ELR (cell line): ENCODE results near the gene FRMD5.
"Not testable (repeated sequence)": the region's sequence is repeated elsewhere in the genome, so short reads cannot be mapped to it uniquely, and the experiment has no call there.

ENCODE experiments used
- DNase-seq: peaks from one replicate; pipeline ENCODE4 v3.0.0-alpha.2; 2015; ENCODE audit warnings: low read depth

The FRMD5 gene

GRCh38 chr15:44195151-44195740 is at the start of gene FRMD5:
Gene FRMD5, minus strand, starts transcription at chr15:44195271.
- peak; percentile 95 for DNase-seq

GRCh38 chr15:44243829-44244228 is 48.8 kb upstream of the FRMD5 start:
- peak; percentile 9 for DNase-seq

DNA sequence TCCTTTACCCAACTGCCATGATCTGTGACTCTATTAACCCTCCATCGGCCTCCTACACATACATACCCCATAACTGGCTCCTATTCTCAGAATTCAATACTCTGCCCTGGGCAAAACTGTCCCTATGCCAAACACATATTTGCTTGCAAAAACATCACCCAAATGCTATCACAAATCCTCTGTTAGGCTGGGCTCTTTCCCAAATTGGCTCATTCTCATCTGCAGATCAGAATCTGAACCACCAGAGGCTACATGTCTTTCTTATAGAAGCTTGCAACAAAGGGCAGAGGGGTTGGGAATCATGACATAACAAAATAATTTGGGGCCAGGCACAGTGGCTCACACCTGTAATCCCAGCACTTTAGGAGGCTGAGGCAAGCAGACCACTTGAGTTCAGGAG is 48.1 kb upstream of the FRMD5 start:
- DNase-seq, result no peak

DNA sequence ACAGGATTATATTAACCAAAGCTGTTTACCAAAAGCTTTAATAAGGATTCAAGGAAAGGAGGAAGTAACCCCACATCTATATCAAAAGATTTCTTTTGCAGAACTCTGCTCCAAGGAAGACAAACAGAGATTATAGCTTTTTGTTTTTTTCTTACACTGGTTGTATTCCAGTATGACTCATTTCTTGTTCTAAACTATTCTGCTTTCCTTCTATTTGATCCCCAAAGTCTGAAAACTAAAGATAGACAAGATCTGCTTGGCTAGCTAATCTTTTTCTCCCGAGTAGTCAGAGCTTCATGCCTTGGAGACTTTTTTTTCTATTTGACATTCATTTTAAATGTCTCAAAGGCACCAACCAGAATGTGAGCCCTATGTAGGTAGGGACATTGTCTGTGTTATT is 36.8 kb upstream of the FRMD5 start:
- DNase-seq, result no peak

GRCh38 chr15:44229301-44229700 is 34.2 kb upstream of the FRMD5 start:
- not testable (repeated sequence) for DNase-seq

GRCh38 chr15:44227584-44227983 is 32.5 kb upstream of the FRMD5 start:
- no peak for DNase-seq

- not testable (repeated sequence) for DNase-seq
These were observed 31.9 kb upstream of the FRMD5 start for GRCh38 chr15:44227001-44227400.

DNA sequence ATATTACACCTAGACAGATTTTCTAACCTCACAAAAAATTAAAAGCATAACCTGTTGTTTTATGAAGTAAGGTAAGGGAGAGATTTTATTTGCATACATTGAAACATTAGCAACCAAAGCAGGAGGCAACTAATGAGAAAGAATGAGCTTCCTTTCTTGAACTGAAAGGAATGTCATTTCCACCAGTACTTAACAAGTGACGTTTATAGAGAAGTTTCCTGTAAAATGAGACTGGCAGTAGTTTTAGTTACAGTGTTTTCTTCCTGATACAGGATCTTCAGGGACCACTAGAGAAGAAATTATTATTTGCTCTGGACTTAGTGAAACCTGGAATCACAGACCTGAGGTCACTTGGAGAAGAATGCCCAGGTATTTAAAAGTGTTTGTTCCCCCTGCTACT is 27.4 kb upstream of the FRMD5 start:
- DNase-seq, result no peak

DNA sequence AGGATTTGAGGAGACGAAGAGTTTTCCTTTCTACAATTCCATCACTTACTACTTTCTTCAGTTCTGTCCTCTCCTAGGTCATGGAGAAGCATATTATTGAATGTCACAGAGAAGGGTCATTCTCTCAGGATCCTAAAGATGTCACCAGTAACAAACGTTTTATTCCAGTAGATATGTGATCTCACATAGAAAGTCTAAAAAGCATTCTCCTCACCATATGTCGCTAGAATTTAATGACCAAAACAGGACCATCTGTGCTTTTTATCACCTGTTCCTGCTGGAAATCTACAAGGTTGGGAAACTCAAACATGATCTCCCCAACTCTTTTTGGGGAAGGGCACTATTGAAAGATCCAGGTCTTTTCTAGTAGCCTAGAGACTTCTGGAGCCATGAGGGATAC is 24.0 kb upstream of the FRMD5 start:
- no peak for DNase-seq

DNA sequence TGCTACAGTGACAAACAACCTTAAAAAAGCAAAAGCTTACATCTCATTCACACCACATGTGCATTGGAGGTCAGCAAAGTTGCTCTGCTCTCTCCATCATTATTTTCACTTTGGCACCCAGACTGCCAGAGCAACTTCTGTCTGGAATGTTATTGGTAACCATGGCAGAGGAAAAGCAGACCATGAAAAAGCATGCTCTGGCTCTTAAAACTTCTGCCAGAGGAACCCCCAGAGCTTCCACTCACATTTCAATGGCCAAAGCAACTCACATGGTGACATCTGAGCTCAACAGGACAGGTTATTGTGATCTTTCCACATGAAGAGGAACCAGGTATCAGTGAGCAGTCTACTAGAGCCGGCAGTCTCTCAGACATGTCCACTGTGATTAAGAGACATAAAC is 21.9 kb upstream of the FRMD5 start:
- no peak for DNase-seq

- peak; percentile 94 for DNase-seq
These were observed 20.5 kb upstream of the FRMD5 start for GRCh38 chr15:44215594-44215993.

- DNase-seq, result no peak
These were observed 13.9 kb upstream of the FRMD5 start for GRCh38 chr15:44208956-44209355.

- DNase-seq, result peak; percentile 89
These were observed 12.6 kb upstream of the FRMD5 start for GRCh38 chr15:44207643-44208042.

- peak; percentile 10 for DNase-seq
These were observed 4.3 kb upstream of the FRMD5 start for GRCh38 chr15:44199393-44199792.

DNA sequence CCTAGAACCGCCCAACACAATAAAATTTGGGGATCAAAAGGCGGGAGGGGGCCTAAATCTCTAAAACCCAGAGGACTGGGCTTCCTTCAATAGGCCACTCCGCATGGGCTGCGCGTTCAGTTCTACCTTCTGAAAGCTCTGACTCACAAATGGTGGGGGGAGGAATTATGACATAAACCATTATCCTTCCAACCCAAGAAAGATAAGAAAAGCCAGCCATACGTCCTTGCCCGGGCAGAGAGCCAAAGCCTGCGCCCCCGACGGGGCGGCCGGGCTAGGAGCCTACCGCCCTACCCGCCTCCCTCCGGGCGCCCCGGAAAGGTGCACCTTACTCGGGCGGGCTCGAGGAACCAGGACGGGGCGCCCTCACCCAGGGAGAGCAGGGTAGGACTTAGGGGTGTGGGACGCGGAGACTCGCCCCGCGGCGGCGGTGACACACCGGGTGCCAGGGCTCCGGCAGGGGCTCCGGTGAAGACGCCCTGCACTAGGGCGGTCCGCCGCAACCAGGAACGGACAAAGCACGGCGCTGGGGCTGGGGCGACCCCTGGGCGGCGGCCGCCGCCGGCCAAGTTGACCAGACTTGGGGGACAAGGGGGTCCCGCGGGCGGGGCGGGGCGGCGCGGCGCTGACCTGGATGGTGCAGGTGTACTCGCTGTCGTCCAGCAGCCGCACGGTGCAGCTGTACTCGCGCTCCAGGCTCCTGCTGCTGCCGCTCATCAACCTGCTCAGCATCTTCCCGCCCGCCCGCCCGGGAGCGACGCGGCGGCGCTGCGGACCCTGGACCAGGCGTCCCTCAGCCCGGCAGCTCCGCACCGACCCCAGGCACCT is 534 bp downstream of the FRMD5 start:
- peak; percentile 74 for DNase-seq

DNA sequence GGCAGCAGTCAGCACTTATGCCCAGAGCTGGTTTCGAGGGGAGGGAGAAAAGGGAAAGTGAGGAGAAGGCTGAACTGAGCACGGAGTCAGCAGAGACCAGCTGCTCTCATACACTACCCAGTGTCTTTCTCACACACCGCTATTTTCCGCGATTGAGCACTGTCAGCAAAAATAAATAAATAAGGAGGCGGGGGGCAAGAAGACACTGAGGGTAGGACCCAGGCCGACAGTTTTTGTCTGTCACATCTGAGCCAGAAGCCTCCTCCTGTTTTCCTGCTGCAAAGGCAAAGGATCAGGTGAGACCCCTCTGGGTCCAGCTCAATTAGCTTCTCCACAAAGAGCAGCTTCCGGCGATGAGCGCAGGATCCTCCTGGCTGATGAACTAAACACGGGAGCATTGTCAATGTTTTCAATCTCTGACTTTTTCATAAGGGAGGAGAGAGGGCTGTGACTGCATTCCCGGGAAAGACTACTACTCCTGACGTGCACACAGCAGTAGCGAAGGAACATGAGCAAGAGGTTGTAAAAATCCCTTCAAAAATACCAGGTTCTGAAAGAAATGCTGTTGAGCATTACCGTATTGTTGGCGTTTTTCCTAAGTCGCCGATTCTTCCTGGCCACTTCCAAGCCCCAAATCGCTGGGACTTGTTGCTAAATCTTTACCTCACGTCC is 1.3 kb downstream of the FRMD5 start:
- peak; percentile 50 for DNase-seq

- no peak for DNase-seq
These were observed 6.3 kb downstream of the FRMD5 start for GRCh38 chr15:44188795-44189194.

DNA sequence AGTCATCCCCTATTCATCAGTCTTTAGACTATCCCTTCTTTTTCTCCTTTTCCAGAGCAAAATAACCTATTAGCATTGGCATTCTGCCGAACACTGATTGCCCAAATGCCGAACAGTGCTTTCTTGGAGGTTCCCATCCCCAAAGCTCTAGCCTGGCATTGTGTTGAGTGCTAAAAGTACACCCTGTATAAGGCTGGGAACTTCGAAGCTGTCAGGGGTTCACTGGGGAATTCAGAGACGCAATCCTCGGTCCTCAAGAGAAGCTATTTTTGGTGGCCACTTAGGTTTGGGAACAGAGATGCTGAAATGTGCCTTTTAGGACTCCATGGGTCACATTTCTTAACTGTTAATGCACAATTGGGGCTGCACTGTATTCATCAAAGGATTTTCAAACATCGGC is 8.4 kb downstream of the FRMD5 start:
- no peak for DNase-seq

DNA sequence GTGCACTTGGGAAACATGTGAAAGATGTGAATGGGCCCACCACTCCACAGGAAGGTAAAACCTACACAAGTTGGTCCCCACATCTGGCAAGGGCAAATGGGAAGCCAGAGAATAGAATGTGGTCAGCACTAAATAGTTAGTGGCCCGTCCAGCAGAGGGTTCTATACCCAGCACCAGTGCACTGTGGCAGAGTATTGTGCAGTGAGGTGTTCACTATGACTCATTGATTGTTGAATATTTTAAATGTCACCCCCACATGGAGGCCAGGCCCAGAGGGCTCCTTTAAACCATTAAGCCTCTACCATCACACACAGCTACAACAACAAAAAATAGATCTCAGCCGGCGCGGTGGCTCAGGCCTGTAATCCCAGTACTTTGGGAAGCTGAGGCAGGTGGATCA is 11.7 kb downstream of the FRMD5 start:
- DNase-seq, result peak; percentile 28

- DNase-seq, result no peak
These were observed 13.7 kb downstream of the FRMD5 start for GRCh38 chr15:44181410-44181809.

GRCh38 chr15:44177139-44177538 is 17.9 kb downstream of the FRMD5 start:
- DNase-seq, result no peak

- DNase-seq, result no peak
These were observed 21.3 kb downstream of the FRMD5 start for GRCh38 chr15:44173813-44174212.

GRCh38 chr15:44163370-44163769 is 31.7 kb downstream of the FRMD5 start:
- no peak for DNase-seq
